Measurements from ENCODE around the gene PARD3. TPM values are rescaled to one million over a fixed set of nuclear protein-coding genes. Genes with fewer than 3 reads are reported as not detected.

The PARD3 gene
- total RNA-seq, 1 experiment from 2014 or later = 44.2 TPM

DNA sequence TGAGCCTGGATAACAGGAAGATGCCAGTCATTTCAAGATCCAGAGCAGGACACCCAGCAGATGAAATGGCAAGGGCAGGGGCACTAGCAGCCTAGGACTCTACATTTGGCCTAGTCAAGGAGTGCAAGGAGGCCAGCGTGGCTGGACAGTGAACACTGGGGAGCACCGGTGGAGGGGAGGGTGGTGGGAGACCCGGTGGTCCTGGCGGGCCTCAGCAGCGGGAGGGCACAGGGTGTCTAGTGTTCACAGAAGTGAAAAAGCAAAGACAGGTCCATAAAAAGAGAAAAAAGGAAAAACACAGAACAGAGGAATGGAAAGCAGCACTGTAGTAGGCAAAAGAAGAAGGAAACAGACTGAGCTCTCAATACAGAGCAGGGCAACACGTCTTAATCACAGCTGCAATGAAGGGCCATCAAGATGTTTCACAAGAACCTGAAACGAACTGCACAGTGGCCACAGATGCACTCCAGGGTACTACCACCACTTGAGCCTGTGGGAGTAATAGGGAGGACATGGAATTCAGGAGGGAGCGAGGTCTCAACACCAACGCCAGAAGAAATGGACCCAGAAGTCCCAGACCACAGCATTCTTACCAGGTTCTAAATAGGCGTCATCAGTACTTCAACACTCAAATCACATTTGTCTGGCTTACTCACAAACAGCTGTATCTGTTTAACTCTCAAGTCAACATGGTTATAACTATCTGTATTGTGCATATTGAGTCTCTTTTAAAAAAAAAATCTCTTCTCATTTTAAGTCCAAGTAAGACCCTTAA lies 573.7 kb downstream of the PARD3 start:
- DNase-seq (ENCODE audit: low read depth, low spot score) = no peak
- in situ Hi-C loops (cut with HindIII; ENCODE audit: low pct_unique_long_range_greater_than_20kb, low sequenced_read_pairs) = no loop called here

DNA sequence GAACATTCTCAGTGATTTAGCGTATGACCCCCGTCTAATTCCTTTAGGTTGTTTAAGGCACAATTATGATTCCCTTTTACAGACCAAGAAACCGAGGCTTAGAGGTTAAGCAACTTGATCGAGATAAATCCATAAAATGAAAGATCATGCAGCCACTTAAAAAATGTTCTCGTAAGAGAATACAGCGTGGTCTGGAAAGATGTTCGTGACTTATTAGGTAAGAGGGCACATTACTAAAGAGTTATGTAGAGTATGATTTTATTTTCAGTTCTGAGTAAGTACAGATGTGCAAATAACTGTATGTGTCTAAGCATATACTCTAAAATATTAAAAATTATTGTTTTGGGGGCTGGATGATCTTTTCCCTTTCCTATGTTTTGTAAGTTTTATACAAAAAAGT lies 575.1 kb downstream of the PARD3 start:
- in situ Hi-C loops (cut with HindIII; ENCODE audit: low pct_unique_long_range_greater_than_20kb, low sequenced_read_pairs) = no loop called here
- DNase-seq (ENCODE audit: low read depth, low spot score) = no peak

DNA sequence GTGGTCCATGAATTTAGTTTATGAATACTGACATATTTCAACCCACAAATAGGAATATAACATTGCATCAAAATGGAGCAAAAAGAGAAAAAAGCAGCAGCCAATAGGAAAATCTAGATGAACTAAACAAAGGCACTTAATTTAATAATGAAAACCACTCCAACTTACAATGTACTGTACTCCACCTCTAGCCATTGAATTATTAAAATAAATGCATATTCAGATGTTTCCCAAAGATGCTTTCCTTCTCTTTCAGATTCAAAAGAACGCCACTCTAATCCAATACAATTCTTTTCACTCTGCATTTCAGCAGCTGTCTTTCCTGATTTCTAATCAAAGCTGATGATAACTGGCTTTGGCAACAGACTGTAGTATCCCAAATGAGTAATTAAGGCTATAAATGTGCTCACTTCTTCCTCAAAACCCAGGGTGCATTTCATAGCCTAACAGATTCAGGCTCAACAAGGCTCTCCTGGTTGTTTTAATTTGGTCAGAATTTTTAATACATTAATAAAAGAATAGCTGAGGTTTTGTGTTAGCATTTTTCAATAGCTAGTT lies 577.1 kb downstream of the PARD3 start:
- DNase-seq (ENCODE audit: low read depth, low spot score) = no peak
- in situ Hi-C loops (cut with HindIII; ENCODE audit: low pct_unique_long_range_greater_than_20kb, low sequenced_read_pairs) = no loop called here

DNA sequence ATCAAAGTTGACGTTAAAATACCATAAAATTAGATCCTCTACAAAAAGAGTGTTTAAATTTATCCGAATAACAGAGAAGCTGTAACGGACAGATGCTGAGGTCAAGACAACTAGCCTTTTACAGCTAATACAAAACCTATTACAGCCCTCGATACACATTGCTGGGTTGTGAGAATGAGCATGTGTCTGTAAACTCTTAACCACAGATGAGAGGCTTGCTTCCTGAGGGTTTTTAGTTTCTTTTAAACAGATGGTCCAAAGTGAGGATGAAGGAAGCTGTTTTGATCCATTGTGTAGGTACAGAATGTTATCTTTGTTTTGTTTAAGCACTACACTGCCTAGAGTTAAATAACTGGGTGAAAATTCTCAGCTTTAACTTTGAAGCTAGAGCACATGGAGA lies 578.2 kb downstream of the PARD3 start:
- in situ Hi-C loops (cut with HindIII; ENCODE audit: low pct_unique_long_range_greater_than_20kb, low sequenced_read_pairs) = no loop called here
- peak; percentile 79 for DNase-seq (ENCODE audit: low read depth, low spot score)

DNA sequence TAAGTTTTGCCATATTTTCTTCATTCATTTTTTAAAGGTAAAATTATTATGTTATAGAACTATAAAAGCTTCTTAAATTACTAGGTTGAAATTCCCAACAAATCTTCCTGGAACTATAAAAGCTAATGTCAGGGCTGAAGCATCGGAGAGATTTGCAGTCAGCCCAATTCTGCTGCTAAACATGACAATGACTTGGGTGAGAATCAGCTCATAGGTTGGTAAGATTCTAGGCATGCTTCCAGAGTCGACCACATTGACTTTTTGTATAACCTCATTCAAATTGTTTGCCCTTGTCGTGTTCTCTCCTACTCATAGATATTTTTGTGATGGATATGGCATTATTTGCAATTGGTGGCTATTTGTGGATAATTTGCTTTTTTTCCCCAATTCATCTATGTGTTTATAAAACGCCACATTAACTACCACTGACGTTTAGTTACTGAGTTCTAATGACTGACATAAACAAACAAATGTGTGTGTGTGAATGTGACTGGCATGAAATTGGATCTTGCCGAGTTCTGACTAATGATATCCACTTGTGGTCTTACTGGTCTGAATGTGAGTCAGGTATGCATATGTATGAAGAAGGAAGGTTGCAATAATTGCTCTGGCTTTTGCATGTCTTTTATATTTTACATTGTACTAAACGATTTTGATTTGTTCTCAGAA lies 579.8 kb downstream of the PARD3 start:
- no peak for DNase-seq (ENCODE audit: low read depth, low spot score)
- in situ Hi-C loops (cut with HindIII; ENCODE audit: low pct_unique_long_range_greater_than_20kb, low sequenced_read_pairs) = no loop called here

DNA sequence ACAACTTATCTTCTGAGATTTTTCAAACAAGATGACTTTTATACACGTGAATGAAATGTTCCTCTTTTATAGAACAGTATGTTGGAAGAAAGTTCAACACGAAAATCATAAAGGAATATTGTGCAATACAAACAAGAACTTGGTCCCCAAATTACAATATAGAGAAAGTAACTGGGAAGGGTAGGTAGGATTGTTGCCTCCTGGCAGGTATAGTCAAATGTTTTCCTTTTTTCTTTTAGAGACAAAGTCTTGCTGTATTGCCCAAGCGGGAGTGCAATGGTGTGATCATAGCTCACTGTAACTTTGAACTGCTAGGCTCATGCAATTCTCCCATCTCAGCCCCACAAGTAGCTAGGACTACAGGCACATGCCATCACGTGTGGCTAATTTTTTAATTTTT lies 582.6 kb downstream of the PARD3 start:
- in situ Hi-C loops (cut with HindIII; ENCODE audit: low pct_unique_long_range_greater_than_20kb, low sequenced_read_pairs) = no loop called here

DNA sequence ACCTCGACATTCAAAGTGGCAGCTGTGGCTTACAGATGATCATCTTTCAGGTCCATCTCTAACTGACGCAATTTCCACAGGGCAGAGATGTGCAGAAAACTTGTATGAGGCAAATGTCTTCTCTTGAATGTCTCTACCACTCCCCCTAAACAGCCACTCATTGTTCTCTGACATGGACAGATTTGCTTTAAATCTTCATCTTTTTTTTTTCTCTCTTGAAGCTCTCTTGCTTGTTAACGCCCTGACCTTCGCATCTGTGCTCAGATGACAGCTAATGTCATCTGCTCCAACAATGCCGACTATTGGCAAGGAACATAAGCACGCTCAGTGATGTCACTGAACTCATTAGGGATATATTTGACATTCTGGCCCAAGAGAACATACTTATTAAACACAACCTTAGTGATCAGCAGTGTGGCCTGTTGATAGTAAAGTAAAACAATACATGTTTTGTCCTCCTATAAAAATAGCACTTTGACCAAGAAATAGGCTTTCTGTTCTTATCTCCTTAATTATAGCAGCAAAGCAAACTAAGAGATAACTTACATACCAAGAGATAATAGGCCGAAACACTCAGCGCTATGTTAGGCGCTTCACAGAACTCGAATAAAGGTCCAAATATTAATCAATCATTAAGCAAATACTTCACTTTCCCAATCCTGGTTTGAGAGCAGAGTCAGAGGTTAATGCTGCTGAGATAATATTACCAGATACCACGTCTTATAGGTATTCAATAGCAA lies 583.5 kb downstream of the PARD3 start:
- in situ Hi-C loops (cut with HindIII; ENCODE audit: low pct_unique_long_range_greater_than_20kb, low sequenced_read_pairs) = no loop called here
- peak; percentile 95 for DNase-seq (ENCODE audit: low read depth, low spot score)

More for the DNA sequence above, 582.6 kb downstream of the PARD3 start:
- no peak for DNase-seq (ENCODE audit: low read depth, low spot score)

DNA sequence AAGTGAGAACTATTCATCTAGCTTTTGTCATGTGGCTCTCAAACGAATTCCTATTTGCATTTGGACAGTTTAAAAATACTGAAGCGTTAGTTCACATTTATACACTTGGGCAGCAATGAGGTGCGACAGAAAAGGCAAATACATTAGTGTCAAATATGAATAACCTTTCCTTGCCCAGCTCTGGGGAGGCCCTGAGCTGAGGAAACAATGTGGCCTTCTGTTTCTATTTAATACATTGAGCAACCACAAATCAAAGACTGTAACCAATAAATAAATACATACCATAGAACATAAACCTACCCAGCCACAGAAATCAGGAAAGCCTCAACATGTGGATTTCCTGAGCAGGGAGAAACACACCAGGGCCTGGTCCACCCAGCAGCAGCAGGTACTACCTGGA lies 585.2 kb downstream of the PARD3 start:
- in situ Hi-C loops (cut with HindIII; ENCODE audit: low pct_unique_long_range_greater_than_20kb, low sequenced_read_pairs) = no loop called here
- DNase-seq (ENCODE audit: low read depth, low spot score) = peak; percentile 15

DNA sequence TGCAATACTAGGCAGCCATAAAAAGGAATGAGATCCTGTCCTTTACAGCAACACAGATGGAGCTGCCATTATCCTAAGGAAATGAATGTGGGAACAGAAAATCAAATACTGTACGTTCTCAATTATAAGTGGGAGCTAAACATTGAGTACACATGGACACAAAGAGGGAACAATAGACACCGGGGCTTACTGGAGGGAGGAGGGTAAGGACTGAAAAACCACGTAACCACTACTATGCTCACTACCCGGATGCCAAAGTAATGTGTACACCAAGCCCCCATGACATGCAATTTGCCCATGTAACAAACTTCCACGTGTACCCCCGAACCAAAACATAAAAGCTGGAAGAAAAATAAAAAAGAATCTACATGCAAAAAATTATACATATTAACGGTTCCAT lies 587.0 kb downstream of the PARD3 start:
- DNase-seq (ENCODE audit: low read depth, low spot score) = no peak
- in situ Hi-C loops (cut with HindIII; ENCODE audit: low pct_unique_long_range_greater_than_20kb, low sequenced_read_pairs) = no loop called here

DNA sequence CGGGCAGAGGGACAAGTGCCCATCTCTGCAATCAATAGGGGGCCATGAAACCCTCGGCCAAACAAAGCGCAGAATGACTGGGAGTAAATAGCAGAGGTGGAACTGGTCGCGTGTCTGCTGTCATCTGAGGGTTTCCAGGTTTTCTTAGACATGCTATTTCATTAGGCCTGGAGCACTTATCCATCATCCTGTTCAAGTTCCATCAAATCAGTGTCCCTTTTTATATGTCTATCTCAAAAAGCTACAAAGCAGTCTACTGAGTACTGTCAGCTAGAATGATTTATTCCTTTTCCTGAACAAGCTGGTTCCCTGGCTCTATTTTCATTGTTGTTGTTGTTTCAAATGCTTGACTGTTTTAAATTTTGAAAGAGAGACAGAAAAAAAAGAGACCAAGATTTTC lies 590.5 kb downstream of the PARD3 start:
- in situ Hi-C loops (cut with HindIII; ENCODE audit: low pct_unique_long_range_greater_than_20kb, low sequenced_read_pairs) = no loop called here
- DNase-seq (ENCODE audit: low read depth, low spot score) = no peak

DNA sequence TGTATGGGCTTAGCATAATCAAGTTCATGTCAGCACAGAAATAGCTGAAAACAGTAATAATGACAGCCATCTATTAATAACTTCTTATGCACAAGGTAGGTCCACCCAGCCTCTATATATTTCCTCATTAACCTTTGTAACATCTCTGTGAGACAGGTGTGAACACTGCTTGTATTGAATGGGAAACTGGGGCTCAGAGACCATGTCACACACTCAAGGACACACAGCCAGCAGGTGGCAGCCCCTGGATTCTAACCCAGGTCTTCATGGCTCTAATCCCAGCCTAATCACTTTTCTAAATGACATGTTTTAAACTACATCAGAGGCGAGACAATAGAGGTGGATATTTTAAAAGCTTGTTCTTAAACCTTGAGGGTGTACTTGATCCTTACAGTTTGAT lies 591.4 kb downstream of the PARD3 start:
- in situ Hi-C loops (cut with HindIII; ENCODE audit: low pct_unique_long_range_greater_than_20kb, low sequenced_read_pairs) = no loop called here
- no peak for DNase-seq (ENCODE audit: low read depth, low spot score)

DNA sequence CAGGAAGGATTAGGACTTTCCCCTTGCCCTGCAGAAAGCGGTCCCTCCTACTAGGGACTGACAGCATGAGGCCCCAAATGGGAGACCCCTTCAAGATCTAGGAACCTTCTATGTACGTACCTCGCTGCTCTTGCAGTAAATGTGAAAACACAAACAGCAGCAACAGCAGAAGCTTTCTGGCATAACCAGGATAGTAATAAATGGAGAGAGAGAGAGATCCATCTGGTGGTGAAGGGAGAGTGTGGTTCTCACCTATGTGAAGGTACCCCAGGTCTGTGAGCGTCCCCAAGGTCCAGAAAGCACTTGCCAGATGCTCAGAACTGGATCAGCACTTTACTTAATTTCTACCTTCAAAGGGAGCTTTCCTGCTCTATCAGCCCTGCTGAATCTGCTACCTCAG lies 592.7 kb downstream of the PARD3 start:
- in situ Hi-C loops (cut with HindIII; ENCODE audit: low pct_unique_long_range_greater_than_20kb, low sequenced_read_pairs) = no loop called here

DNA sequence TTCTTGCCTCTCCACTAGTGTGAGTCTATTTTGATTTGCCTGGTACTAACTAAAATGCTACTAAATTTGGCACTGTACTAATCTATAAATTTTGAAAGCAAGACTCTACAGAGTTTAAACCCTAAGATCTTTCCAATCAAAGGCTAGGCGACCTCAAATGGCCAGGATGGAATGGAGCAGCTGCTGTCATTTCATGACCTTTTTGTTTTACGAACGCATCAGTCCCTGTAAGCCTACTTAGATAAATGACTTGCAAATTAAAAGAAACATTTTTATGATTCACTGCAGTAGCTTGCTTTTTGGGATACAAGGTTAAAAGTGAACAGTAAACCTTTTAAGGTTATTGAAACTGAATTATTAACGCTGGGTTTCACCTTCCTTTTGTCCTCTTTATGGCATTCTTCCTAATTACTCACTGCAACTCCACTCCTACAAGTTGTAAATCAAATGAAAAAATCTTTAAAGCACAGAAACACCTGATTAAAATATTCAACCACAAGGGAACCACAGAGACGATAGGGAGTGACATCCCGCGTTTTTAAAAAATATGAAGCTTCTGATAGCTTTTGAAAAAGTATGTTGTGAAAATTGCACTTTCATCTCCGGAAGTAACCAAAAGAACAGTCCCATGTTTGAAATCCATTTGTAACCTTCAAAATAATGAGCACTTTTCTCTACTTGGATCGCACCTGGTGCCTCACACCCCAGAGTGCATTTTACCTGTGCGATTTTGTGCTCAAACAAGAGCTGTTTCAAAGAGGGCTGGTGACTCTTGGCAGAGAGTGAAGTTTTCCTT lies 595.1 kb downstream of the PARD3 start:
- no peak for DNase-seq (ENCODE audit: low read depth, low spot score)
- in situ Hi-C loops (cut with HindIII; ENCODE audit: low pct_unique_long_range_greater_than_20kb, low sequenced_read_pairs) = no loop called here

More for the DNA sequence above, 592.7 kb downstream of the PARD3 start:
- DNase-seq (ENCODE audit: low read depth, low spot score) = no peak

DNA sequence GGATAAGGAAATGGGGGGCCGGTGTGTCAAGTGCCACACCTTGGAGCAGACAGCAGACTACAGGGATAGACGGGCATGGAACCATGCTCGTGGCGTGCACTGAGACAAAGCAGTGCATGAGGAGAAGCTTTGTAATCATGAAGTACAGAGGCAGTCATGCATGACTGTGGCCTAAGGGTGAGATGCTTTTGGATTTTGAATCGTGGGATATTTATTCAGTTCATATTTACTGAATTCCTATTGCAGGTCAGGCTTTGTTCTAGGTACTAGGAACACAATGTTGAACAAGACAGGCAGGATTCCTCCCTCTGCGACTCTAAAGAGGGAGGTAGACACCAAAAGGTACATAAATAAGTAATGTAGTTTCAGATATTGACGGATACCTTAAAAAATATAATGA lies 597.6 kb downstream of the PARD3 start:
- no peak for DNase-seq (ENCODE audit: low read depth, low spot score)
- in situ Hi-C loops (cut with HindIII; ENCODE audit: low pct_unique_long_range_greater_than_20kb, low sequenced_read_pairs) = no loop called here

DNA sequence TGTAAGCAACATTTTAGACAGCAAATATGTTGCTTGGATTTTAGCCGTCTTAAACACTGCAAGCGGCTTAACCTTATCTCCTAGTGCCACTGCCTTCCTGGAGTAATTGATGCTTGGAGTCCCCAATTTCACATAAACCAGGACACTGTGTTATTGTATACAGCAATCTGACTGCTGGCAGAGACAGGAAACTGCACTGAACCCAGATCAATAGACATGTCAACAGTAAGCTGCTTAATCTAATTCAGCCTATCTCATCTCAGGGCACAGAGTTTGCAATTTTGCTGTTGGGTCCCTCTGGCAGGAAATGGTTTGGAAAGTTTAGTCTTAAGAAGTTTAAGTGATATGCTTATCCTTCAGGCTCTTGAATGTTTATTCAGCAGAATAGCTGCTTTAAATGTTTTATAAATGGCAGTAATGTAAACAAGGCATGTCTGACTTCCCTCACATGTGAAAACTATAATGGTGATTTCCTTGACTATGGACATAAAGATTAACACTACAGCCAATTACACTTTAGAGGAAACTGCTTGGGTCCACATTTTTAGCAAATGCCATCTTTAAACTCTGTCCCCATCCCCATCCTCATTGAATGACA lies 598.6 kb downstream of the PARD3 start:
- in situ Hi-C loops (cut with HindIII; ENCODE audit: low pct_unique_long_range_greater_than_20kb, low sequenced_read_pairs) = no loop called here
- no peak for DNase-seq (ENCODE audit: low read depth, low spot score)

DNA sequence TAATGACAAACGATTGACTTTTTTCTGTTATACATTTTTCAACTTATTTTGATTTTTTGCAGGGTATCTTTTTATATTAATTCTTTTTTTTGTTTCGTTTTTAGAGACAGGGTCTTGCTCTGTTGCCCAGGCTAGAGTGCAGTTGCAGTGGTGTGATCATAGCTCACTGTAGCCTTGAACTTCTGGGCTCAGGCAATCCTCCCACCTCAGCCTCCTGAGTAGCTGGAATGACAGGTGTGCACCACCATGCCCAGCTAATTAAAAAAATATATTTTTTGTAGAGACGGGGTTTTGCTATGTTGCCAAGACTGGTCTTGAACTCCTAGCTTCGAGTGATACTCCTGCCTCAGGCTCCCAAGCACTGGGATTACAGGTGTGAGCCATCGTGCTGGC lies 601.3 kb downstream of the PARD3 start:
- DNase-seq (ENCODE audit: low read depth, low spot score) = no peak
- in situ Hi-C loops (cut with HindIII; ENCODE audit: low pct_unique_long_range_greater_than_20kb, low sequenced_read_pairs) = no loop called here

DNA sequence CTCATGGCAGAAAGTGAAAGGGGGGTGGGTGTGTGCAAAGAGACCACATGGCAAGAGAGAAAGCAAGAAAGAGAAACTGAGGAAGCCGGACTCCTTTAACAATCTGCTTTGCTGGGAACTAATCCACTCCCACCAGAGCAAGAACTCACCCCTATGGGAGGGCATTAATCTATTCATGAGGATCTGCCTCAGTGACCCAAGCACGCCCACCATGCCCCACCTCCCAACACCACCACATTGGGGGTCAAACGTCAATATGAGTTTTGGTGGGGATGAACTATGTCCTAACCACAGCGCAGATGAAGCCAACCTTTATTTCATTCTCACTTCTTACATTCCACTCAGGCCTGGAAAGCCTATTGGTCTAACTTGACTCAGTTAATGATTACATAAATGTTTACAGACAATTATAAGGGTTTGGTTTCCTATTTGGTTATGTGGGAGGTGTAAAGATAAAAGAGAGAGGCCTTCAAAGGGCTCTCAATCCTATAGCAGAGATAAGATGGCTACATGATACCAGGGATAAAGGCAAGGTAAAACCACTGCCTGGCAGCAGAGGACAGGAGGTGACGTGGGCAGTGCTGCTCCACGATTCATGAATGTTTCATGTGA lies 601.8 kb downstream of the PARD3 start:
- in situ Hi-C loops (cut with HindIII; ENCODE audit: low pct_unique_long_range_greater_than_20kb, low sequenced_read_pairs) = no loop called here
- DNase-seq (ENCODE audit: low read depth, low spot score) = no peak
